ENCODE measurements around the gene DOCK2.

DOCK2 gene

DNA sequence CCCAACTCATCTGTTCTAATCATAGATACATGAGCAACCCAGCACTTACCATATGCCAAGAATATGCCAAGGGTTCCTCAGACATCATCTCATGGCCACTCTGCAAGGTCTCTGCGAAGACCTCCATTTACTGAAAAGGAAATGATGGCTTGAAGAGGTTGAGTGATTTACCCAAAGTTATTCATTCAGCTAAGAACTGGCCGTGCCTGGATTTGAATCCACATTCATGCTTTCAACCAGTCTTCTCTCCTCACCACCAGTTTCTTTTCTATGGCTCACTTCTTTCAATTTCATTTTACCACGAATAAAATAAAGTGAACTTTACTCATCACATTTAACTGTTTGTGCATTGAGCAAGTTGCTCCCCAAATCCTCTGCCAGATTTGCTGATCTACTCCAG lies 441.4 kb downstream of the DOCK2 start:
- H3K4me3 ChIP-seq (ENCODE audit: low read depth, low read length) = no peak overlapping the region
- TF ChIP-seq, protein P1, sequence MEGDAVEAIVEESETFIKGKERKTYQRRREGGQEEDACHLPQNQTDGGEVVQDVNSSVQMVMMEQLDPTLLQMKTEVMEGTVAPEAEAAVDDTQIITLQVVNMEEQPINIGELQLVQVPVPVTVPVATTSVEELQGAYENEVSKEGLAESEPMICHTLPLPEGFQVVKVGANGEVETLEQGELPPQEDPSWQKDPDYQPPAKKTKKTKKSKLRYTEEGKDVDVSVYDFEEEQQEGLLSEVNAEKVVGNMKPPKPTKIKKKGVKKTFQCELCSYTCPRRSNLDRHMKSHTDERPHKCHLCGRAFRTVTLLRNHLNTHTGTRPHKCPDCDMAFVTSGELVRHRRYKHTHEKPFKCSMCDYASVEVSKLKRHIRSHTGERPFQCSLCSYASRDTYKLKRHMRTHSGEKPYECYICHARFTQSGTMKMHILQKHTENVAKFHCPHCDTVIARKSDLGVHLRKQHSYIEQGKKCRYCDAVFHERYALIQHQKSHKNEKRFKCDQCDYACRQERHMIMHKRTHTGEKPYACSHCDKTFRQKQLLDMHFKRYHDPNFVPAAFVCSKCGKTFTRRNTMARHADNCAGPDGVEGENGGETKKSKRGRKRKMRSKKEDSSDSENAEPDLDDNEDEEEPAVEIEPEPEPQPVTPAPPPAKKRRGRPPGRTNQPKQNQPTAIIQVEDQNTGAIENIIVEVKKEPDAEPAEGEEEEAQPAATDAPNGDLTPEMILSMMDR (IDR thresholded peaks at IDR 0.05; ENCODE audit: low read depth, low read length) = no peak

DNA sequence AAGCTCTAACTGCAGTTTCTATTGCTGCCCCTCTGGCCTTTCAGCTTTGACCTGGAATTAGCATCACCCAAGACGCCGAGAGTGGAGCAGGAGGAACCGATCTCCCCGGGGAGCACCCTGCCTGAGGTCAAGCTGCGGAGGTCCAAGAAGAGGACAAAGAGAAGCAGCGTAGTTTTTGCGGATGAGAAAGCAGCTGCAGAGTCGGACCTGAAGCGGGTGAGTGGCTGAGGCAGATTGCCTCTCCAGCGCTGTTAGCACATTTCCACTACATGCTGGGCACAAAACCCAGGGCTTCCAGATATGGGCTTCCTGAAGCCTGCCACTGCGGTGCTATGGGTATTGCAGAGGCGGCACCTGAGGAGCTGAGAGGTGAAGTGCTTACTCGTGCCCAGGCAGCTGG lies 441.9 kb downstream of the DOCK2 start:
- TF ChIP-seq, protein P1 (IDR thresholded peaks at IDR 0.05; ENCODE audit: low read depth, low read length) = no peak
- H3K4me3 ChIP-seq (ENCODE audit: low read depth, low read length) = no peak overlapping the region

DNA sequence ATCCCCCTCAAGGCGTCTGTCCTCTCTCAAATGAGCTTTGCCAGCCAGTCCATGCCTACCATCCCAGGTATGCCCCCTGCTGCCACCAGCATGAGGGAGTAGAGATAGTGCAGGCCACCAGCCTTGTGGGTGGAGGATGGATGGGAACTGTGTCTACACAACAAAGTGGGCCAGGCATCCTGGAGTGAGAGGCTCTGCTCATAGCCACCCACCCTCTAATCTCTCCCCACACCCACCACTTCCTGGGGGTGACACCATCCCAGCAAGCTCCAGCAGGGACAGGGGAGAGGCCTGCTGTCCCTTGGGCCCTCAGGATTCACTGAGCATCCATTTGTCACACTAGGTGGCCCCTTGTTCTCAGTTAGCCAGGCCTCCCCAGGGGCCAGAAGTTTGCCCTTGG lies 443.1 kb downstream of the DOCK2 start:
- TF ChIP-seq, protein P1 (IDR thresholded peaks at IDR 0.05; ENCODE audit: low read depth, low read length) = no peak
- H3K4me3 ChIP-seq (ENCODE audit: low read depth, low read length) = no peak overlapping the region

DNA sequence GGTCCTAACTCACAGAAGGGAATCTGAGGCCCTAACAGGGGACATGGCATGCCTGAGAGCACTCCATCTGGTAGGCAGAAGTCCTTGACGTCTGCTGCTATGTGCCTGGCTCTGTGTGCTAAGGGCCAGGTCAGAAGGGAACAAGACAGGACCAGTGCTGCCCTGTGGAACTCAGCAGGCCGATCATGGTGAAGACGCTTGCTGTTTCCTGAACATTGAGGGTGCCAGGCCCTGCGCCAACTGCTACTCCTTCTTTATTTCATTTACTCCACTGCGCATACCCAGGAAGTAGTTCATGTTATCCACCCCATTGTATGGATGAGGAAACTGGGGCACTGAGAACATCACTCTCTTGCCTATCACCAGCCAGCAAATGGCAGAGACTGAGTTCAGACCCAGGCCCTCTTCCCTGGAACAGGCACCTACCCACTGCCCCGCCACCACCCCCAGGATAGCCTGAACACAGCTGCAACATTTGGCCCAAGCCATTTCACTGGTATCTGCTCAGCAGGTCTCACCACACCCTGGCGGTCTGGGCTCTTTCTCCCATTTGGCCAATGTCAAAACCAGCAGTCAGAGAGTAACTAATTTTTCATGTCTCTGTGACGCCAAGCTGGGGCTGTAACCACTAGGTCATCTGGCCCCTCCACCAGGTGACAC lies 443.8 kb downstream of the DOCK2 start:
- no peak overlapping the region for H3K4me3 ChIP-seq (ENCODE audit: low read depth, low read length)
- TF ChIP-seq, protein P1 (IDR thresholded peaks at IDR 0.05; ENCODE audit: low read depth, low read length) = no peak

DNA sequence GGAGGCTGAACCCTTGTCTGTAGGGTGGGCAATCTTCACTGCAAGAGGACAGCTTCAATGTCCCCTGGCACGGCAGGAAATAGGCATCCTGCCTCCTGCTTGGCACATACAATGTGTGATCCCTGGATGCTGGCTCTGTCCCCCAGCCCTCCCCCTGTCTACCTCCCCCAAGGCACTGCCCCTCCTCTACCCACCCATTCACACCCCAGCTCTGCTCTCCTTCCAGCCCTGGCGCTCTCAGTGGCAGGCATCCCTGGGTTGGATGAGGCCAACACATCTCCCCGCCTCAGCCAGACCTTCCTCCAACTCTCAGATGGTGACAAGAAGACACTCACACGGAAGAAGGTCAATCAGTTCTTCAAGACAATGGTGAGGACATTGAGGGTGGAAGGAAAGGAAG lies 444.5 kb downstream of the DOCK2 start:
- TF ChIP-seq, protein P1 (IDR thresholded peaks at IDR 0.05; ENCODE audit: low read depth, low read length) = no peak
- no peak overlapping the region for H3K4me3 ChIP-seq (ENCODE audit: low read depth, low read length)

DNA sequence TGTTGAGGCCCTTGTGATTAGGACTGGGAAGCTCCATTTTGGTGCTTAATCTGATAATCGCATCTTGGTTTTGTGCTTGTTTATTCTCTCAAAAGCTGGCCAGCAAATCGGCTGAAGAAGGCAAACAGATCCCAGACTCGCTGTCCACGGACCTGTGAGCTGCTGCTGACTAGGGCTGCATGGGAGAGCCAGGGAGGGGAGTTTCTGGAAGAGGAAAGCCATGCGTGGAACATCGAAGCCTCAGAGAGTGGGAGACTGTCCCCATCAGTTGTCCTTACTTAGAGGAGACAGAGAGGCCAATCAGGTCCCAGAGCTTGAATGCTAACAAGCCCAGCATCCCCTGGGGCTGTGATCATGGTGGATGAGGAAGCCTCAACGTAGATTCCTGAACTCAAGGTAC lies 445.6 kb downstream of the DOCK2 start:
- TF ChIP-seq, protein P1 (IDR thresholded peaks at IDR 0.05; ENCODE audit: low read depth, low read length) = no peak
- H3K4me3 ChIP-seq (ENCODE audit: low read depth, low read length) = no peak overlapping the region

DNA sequence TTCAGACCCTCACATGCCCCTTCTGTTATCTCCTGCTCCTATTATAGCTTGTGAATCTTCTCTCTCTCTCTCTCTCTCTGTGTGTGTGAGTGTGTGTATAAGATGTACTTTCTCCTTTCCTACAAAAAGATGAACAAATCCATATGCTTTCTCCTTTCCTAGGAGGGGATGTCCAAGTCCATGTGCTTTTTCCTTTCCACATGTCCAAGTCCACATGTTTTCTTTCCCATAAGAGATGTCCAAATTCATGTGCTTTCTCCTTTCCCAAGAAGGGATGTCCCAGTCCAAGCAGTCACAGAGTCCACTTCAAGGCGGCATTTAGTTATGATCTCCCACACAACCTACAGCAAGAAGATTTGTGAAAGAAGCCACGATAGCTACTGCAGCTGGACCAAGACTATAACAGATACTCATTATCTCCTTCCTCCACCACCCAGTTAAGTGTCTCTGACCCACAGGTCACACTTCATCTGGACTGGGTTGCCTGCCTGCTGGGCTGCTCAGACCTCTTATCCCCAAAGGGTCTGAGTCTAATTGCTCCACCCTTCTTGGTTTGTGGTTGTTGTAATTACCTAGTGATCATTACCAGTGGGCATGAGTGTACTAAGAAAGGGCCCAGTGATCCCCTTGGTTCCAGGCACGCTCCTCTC lies 450.2 kb downstream of the DOCK2 start:
- TF ChIP-seq, protein P1 (IDR thresholded peaks at IDR 0.05; ENCODE audit: low read depth, low read length) = no peak
- no peak overlapping the region for H3K4me3 ChIP-seq (ENCODE audit: low read depth, low read length)
